ENCODE measurements around the gene SMARCA2.

The SMARCA2 gene

DNA sequence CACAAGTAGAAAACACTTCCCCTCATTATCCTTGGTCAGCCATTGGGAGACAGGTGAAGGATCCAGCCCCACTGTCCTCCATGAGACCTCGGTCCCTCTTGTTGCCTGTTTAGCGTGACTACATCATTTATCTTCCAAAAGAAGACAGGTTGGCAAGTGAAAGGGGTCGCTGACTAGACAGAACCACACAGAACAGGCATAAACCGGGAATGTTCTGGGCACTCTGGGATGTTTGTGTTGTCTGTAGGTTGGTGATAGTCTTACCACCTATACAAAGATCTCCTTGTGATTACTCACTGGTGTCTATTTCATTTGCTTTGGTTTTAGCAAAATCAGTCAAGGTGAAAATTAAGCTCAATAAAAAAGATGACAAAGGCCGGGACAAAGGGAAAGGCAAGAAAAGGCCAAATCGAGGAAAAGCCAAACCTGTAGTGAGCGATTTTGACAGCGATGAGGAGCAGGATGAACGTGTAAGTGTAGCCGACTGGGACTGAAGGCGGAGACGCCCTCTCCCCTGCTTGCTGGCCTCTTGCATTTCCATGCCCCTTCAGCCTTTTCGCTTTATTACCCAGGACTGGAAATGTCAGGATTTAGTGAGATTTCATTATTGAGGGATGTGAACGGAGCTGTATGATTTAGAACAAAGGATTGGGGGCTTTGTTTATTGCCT lies 175.9 kb downstream of the SMARCA2 start:
- in situ Hi-C loops (cut with MboI; ENCODE audit: low sequenced_read_pairs, unreplicated experiment): no loop called here
- DNase-seq (ENCODE audit: low spot score): no peak
- TF ChIP-seq, protein P1, sequence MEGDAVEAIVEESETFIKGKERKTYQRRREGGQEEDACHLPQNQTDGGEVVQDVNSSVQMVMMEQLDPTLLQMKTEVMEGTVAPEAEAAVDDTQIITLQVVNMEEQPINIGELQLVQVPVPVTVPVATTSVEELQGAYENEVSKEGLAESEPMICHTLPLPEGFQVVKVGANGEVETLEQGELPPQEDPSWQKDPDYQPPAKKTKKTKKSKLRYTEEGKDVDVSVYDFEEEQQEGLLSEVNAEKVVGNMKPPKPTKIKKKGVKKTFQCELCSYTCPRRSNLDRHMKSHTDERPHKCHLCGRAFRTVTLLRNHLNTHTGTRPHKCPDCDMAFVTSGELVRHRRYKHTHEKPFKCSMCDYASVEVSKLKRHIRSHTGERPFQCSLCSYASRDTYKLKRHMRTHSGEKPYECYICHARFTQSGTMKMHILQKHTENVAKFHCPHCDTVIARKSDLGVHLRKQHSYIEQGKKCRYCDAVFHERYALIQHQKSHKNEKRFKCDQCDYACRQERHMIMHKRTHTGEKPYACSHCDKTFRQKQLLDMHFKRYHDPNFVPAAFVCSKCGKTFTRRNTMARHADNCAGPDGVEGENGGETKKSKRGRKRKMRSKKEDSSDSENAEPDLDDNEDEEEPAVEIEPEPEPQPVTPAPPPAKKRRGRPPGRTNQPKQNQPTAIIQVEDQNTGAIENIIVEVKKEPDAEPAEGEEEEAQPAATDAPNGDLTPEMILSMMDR (IDR thresholded peaks at IDR 0.05; ENCODE audit: borderline replicate concordance, control extremely low read depth, extremely low read depth, insufficient read depth, missing control alignments): no peak

DNA sequence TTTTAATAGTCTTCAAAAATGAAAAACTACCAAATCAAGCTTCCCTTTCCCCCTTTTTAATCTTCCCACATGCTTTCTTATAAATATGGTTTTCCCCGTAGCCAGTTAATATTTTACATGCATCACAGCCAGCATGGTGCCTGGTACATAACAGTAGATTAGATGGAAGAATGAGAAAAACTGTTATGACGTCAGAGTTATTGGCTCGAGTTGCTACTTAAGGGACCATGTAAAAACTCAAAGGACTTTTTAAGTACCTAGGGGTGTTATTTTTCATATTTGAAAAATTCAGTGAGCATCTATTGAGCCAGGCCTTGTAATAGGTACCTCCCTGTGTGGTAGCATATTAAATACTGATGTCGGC lies 176.4 kb downstream of the SMARCA2 start:
- TF ChIP-seq, protein P1 (IDR thresholded peaks at IDR 0.05; ENCODE audit: borderline replicate concordance, control extremely low read depth, extremely low read depth, insufficient read depth, missing control alignments): no peak
- in situ Hi-C loops (cut with MboI; ENCODE audit: low sequenced_read_pairs, unreplicated experiment): no loop called here

DNA sequence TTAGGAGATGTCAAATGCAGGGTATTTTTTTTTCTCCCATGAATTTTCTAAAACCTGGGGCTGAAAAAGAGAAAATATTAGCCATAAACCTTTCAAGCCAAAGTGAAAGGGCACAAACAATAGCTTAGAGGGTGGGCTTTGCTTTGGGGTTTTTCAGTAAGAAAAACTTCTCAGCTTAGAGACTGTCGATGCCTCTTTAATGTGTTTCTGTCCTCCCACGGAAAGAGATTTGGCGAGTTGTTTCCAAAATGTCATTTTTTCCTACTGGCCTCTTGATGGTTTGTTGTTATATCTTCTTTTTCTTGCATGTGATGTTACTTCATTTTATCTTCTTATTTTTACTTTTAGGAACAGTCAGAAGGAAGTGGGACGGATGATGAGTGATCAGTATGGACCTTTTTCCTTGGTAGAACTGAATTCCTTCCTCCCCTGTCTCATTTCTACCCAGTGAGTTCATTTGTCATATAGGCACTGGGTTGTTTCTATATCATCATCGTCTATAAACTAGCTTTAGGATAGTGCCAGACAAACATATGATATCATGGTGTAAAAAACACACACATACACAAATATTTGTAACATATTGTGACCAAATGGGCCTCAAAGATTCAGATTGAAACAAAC lies 177.3 kb downstream of the SMARCA2 start:
- TF ChIP-seq, protein P1 (IDR thresholded peaks at IDR 0.05; ENCODE audit: borderline replicate concordance, control extremely low read depth, extremely low read depth, insufficient read depth, missing control alignments): no peak
- no peak for DNase-seq (ENCODE audit: low spot score)
- in situ Hi-C loops (cut with MboI; ENCODE audit: low sequenced_read_pairs, unreplicated experiment): no loop called here

More for the DNA sequence above, 176.4 kb downstream of the SMARCA2 start:
- DNase-seq (ENCODE audit: low spot score): no peak

DNA sequence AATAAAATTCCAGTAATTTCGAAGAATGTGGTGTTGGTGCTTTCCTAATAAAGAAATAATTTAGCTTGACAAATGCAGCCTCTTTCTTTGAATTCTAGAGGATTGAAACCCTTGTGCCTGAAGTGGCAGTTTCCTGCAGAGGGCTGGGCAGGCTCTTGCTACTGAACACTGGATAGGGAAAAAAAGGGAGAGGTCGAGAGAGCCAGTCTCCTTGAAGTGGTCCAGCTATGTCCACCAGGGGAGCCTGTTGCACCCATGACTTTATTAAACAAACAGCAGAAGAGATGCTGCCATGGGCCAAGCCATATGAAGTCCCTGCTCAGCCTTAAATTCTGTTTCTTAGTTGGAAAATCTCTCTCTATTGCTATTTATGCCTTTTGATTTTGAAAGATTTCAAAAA lies 178.4 kb downstream of the SMARCA2 start:
- in situ Hi-C loops (cut with MboI; ENCODE audit: low sequenced_read_pairs, unreplicated experiment): no loop called here
- TF ChIP-seq, protein P1 (IDR thresholded peaks at IDR 0.05; ENCODE audit: borderline replicate concordance, control extremely low read depth, extremely low read depth, insufficient read depth, missing control alignments): no peak
- DNase-seq (ENCODE audit: low spot score): no peak

DNA sequence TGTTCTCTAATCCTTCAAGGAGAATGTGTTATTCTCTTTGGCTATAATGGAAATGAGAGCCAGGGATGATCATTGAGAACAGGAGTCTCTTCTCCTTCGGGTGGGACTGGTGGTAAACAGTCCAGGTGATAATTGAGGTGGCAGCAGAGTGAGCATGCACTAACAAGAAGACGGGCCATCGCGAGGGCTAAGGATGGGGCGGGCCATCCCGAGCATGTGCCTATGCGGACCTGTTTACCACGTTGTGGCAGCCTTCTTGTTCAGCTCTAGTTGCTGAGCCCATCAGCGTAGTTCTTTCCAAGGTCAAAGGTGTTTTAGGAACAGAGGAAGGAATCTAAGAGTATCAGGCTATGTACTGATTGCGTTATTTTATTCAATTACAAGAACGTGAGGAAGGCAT lies 180.1 kb downstream of the SMARCA2 start:
- TF ChIP-seq, protein P1 (IDR thresholded peaks at IDR 0.05; ENCODE audit: borderline replicate concordance, control extremely low read depth, extremely low read depth, insufficient read depth, missing control alignments): no peak
- DNase-seq (ENCODE audit: low spot score): no peak
- in situ Hi-C loops (cut with MboI; ENCODE audit: low sequenced_read_pairs, unreplicated experiment): no loop called here

DNA sequence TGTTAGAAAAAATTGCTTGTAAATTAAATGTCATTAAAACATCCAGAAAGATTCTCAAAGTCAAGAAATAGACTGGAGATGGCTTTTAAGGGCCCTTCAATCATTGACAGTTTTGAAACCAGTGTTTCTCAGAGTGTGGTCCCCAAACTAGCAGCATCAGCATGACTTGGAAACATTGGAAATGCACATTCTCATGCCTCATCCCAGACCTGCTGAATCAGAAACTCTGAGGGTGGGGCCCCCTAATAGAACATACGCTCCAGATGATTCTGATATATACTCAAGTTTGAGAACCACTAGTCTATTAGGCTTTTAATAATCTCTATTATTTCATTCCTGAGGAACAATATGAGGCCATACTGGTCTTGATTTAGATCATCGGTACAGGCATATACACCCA lies 181.6 kb downstream of the SMARCA2 start:
- TF ChIP-seq, protein P1 (IDR thresholded peaks at IDR 0.05; ENCODE audit: borderline replicate concordance, control extremely low read depth, extremely low read depth, insufficient read depth, missing control alignments): no peak
- in situ Hi-C loops (cut with MboI; ENCODE audit: low sequenced_read_pairs, unreplicated experiment): no loop called here
- DNase-seq (ENCODE audit: low spot score): no peak
